IPS-NIHi11 (cell line): ENCODE data around the gene FIGLA.
"Not testable (repeated sequence)": the region's sequence is repeated elsewhere in the genome, so short reads cannot be mapped to it uniquely, and the experiment has no call there.

Source experiments
- DNase-seq: peaks from one replicate; pipeline ENCODE4 v3.0.0; 2012; ENCODE audit warnings: mixed read lengths, low spot score

Gene FIGLA

DNA sequence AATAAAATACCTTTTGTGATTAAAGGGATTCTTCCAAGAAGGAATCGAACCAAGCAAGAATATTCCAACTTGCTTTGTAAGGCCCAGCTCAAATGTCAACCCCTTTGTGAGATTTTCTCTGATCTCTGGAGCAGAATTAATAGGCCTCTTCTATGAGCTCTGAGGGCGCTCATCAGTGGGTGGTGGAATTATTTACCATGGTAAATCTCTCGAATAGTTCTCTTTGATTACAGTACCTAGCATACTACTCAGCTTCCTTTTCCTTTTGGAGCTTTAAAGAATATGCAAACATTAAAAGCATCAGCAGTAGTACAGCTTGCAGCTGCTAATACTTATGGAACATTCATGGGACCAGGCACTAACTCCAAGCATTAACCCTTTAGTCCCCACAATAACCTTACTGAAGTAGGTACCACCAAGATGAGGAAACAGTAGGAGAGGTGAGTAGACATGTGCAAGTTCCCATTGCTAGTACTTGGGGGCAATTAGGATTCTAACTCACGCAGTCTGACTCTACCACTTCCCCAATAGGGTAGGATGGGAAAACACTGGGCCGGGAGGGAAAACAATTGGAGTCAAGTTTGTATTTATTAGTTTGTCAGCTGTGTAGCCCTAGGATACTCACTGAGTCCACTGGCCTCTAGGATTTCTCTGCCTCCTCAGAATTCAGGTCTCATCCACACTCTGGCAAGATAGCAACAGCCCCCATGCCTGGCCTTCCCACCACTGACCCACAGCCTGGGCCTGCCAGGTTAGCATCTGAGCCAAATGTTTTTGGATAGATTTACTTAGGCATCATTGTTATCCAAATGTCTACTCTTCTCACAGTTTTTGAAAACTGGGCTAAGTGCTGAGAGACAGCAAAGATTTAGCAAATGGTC, 44.1 kb downstream of the FIGLA start:
- no peak for DNase-seq

GRCh38 chr2:70745276-70745825, 45.1 kb downstream of the FIGLA start:
- no peak for DNase-seq

DNA sequence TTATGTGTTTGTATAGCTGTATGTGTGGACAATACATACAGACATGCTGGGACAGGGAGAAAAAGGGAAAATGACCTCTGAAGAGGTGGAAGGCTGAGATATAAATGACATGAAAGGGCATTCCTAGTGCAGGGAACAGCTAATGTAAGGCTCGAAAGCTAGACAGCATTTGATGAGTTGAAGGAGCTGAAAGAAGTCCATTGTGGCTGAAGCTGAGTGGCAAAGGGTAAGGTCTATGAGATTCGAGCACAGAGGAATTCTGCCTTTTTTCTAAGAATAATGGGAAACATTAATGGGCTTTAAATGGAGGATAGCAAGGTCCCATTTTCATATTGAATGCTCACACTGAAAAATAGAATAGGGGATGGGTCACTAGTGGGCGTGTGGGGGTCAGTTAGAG, 46.0 kb downstream of the FIGLA start:
- DNase-seq = no peak

DNA sequence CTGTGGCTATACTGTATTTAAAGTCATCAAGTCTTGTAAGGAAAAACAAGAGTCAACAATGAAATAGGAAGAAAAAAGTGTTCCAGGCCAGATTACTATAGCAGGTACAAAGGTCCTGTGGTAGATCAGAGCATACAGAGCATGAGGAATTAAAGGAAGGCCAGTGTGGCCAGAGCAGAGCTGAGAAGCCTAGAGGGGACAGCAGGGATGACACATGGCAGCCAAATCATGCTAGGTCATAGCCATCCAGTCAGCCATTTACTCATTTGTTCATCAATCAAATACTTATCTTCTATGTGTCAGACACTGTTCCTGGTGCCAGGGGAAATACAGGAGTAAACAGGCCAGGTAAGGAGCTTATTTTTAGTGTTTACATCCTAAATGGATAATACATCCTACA, 46.8 kb downstream of the FIGLA start:
- DNase-seq = no peak

GRCh38 chr2:70743068-70743467, 47.4 kb downstream of the FIGLA start:
- DNase-seq = no peak

DNA sequence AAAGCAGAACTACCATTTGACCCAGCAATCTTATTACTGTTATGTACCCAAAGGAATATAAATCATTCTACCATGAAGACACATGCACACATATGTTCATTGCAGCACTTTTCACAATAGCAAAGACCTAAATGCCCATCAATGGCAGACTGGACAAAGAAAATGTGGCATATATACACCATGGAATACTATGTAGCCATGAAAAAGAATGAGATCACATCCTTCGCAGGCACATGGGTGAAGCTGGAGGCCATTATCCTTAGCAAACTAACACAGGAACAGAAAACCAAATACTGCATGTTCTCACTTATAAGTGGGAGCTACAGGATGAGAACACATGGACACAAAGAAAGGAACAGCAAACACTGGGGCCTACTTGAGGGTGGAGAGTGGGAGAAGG, 51.0 kb downstream of the FIGLA start:
- DNase-seq = not testable (repeated sequence)

GRCh38 chr2:70738159-70738558, 52.3 kb downstream of the FIGLA start:
- no peak for DNase-seq

DNA sequence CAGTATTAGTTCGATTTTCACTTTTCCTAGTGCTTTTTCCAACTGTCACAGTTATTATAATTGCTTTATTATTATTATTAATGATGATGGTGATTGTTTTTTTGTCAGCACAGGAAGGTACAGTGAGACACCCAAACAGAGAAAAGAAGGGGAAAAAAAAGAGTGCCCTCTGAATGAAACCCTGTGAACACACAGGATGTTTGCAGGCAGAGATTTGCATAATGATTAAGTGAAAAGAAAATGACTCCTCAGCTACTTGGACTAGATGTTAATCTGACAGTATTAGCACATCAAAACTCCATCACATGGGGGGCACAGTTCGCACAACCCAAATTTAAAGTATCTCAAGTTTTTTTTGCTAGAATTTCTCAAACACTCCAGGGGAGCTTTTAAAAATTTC, 55.4 kb downstream of the FIGLA start:
- DNase-seq = no peak

DNA sequence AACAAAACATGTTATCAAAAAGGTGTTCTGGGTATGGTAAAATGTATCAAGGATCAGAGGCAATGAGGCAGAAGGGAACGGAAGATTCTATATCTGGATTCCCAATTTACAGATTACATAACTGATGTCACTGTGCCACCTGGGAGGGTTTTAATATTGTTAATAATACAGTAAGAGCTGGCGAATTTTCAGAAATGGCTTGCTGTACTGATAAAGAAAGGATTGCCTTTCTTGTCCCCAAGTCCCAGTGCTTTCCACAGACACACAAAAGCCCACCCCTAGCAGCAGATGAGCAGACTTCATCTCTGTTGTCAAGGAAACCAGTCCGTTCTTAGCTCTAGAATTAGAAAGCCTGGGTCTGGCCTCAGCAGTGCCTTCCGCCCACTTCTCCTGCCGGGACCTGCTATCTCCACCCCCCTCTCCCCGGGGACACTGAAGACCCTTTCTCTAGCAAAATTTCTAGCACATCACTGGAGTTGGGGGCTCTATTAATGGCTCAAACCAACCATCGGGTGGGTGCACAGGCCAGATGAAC, 56.7 kb downstream of the FIGLA start:
- no peak for DNase-seq

DNA sequence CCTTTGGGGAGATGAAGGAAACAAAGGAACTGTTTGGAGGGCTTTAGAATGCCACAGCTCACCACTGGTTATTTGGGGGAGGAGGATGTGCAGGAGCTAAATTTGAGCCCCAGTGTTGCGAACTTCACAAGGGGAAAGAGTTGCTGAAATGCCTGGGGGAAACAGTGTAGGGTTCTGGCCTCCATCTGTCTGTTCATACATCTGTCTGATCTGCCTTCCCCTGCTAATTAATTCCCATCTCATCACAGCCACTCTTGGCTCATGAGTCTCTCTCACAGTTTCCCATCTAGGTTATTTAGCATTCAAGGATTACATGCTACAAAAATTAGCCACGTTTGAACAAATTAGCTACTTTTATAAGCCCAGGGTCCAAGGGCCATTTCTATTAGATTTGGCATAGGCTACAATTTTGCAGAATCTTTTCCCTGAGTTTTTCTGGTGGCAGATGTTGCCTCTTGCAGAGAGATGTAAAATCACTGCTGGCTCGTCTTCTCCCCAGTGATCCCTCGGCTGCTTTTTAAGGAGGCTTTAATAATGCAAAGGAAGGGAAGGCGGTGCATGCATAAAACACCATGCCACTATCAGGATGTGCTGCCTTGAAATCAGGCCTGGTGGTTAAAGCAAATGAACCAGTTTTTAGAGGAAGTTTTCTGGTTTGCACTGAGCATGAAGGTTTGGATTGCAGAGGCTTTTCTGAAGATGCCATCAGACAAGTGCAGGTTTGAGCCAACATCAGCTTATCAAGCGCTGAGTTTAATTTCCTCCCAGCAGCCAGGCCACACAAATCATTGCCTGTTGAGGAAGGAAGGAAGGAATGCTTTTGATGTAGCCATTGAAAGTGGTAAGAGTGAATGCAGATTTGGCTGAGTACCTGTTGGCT, 57.4 kb downstream of the FIGLA start:
- no peak for DNase-seq

DNA sequence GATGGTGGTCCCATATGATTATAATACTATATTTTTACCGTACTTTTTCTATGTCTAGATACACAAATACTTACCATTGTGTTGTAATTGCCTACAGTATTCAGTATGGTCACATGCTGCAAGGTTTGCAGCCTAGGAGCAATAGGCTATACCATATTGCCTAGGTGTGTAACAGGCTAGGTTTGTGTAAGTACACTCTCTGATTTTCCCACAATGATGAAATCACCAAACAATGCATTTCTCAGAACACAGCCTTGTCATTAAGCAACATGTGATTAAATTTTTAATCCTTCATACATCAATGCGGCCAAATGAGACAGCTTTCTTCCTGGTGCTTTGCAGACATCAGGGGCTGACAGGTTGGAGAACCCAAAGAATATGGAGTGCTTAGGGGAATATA, 59.7 kb downstream of the FIGLA start:
- no peak for DNase-seq

DNA sequence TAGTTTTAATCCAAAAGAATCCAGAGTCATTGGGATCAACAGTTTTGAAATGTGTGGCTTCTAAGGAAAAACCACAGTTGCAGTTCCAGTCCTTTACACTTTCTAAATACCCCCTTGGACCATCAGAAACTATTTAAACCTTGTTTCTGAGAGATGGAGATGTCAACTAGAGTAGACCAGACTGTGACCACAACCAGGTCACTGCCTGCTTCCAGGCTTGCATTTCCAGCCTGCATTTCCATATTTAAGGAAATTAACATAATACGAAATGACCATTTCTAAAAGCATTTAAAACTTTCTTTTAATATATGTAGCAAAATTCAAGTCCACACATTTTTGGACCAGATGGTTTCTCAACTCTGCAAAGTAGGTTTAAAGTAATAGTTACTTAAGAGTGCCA, 60.8 kb downstream of the FIGLA start:
- DNase-seq = no peak

DNA sequence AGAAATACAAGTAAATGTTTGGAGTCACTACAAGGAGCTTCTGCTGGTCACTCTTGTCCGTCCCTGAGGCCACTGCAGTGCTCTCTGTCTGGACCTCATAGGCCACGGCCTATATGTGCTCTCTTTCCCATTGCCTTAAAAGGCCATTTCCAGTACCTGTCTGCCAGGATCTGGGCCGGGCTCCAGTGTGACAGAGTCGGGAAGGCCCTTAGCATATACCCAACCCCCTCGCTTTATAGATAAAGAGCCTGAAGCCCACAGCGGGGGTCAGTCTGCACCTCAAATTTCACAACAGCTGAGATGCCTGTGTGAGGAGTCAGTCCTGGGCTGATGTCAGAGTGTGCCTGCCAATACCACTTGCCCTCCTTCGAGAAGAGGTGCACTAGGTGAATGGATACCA, 62.3 kb downstream of the FIGLA start:
- DNase-seq = peak; percentile 69
